IMR-90 (cell line): ENCODE measurements around the gene SUV39H1. TPM values are rescaled to one million over a fixed set of nuclear protein-coding genes. Genes with fewer than 3 reads are reported as not detected.

ENCODE experiments used
- ATAC-seq: fragments of 200-7000 bp; cut with Tn5 transposase; 2 replicates; pipeline ENCODE4 v1.9.1; 2020; ENCODE audit warnings: low read depth, mild to moderate bottlenecking, moderate library complexity
- BruUV-seq: library from RNA; stranded (reverse); fragments of 400-500 nt; replicated peaks from 2 replicates; lab custom pipeline; 2021; lab: Mats Ljungman, UMichigan
- CTCF ChIA-PET: fragments of 300-600 bp; formaldehyde crosslinking; extraction: SDS; loops from one replicate; lab custom pipeline; 2021; ENCODE audit warnings: antibody characterized with exemption; lab: Yijun Ruan, JAX
- POLR2A ChIA-PET: fragments of 300-600 bp; sonication (Branson Sonifier 250); formaldehyde crosslinking; loops from one replicate; lab custom pipeline; 2022; ENCODE audit warnings: antibody characterized with exemption; ENCODE audit not compliant: unreplicated experiment; lab: Charles Lee
- DNase-seq: peaks from one replicate; pipeline ENCODE4 v3.0.0; 2013
- H2AFZ ChIP-seq: replicated peaks from 2 replicates; pipeline ENCODE3; 2013; ENCODE audit warnings: low read length, mild to moderate bottlenecking; ENCODE audit not compliant: poor library complexity
- H2AK5ac ChIP-seq: 2 replicates; pipeline ENCODE4 v1.6.1; 2013; ENCODE audit warnings: low read depth, low read length, inconsistent platforms
- H2AK9ac ChIP-seq: replicated peaks from 2 replicates; pipeline ENCODE3; 2013; ENCODE audit warnings: mild to moderate bottlenecking, low read depth, low read length, moderate library complexity; ENCODE audit not compliant: poor library complexity
- H2BK120ac ChIP-seq: 2 replicates; pipeline ENCODE4 v1.6.1; 2013; ENCODE audit warnings: low read depth, low read length, inconsistent platforms
- H2BK15ac ChIP-seq: 3 replicates; pipeline ENCODE4 v1.6.1; 2013; ENCODE audit warnings: low read depth, low read length, inconsistent platforms
- H2BK20ac ChIP-seq: 2 replicates; pipeline ENCODE4 v1.6.1; 2013; ENCODE audit warnings: low read depth, mild to moderate bottlenecking, inconsistent platforms, low read length, moderate library complexity
- H2BK5ac ChIP-seq: 2 replicates; pipeline ENCODE4 v1.6.1; 2013; ENCODE audit warnings: mild to moderate bottlenecking, low read depth, low read length, inconsistent platforms; ENCODE audit not compliant: poor library complexity, severe bottlenecking
- H3K14ac ChIP-seq: replicated peaks from 2 replicates; pipeline ENCODE4 v1.6.1; 2013; ENCODE audit warnings: low read depth, low read length, inconsistent platforms
- H3K18ac ChIP-seq: 2 replicates; pipeline ENCODE4 v1.6.1; 2013; ENCODE audit warnings: low read depth, low read length, control low read depth
- H3K23ac ChIP-seq: 2 replicates; pipeline ENCODE4 v1.6.1; 2013; ENCODE audit warnings: low read depth, low read length, inconsistent platforms
- H3K27ac ChIP-seq: 2 replicates; pipeline ENCODE4 v1.5.1; 2013; ENCODE audit warnings: mild to moderate bottlenecking, control low read depth, low read length; ENCODE audit not compliant: insufficient read depth
- H3K27me3 ChIP-seq: 2 replicates; pipeline ENCODE4 v1.6.1; 2013; ENCODE audit warnings: low read length; ENCODE audit not compliant: control insufficient read depth, insufficient read depth
- H3K36me3 ChIP-seq: 2 replicates; pipeline ENCODE4 v1.6.1; 2013; ENCODE audit warnings: low read length, mixed read lengths; ENCODE audit not compliant: control insufficient read depth, insufficient read depth
- H3K4ac ChIP-seq: 2 replicates; pipeline ENCODE4 v1.6.1; 2013; ENCODE audit warnings: low read depth, low read length, inconsistent platforms
- H3K4me1 ChIP-seq: 2 replicates; pipeline ENCODE4 v1.6.1; 2013; ENCODE audit warnings: low read length, mixed read lengths; ENCODE audit not compliant: control insufficient read depth, insufficient read depth
- H3K4me2 ChIP-seq: 2 replicates; pipeline ENCODE4 v1.6.1; 2013; ENCODE audit warnings: low read depth, mild to moderate bottlenecking, control low read depth, low read length, moderate library complexity
- H3K4me3 ChIP-seq: 2 replicates; pipeline ENCODE4 v1.5.1; 2013; ENCODE audit warnings: low read depth, mild to moderate bottlenecking, control low read depth, low read length, moderate library complexity; ENCODE audit not compliant: insufficient read depth
- H3K56ac ChIP-seq: 2 replicates; pipeline ENCODE4 v1.6.1; 2013; ENCODE audit warnings: low read length, inconsistent platforms; ENCODE audit not compliant: insufficient read depth; ENCODE audit errors: extremely low read depth
- H3K79me1 ChIP-seq, 2 experiments: 2 replicates each; pipeline ENCODE4 v1.6.1; 2013; ENCODE audit warnings: low read length in 2 of 2, inconsistent platforms in 1 of 2, low read depth in 1 of 2
- H3K9ac ChIP-seq: 2 replicates; pipeline ENCODE4 v1.6.1; 2013; ENCODE audit warnings: low read depth, low read length, control low read depth
- H3K9me1 ChIP-seq: 2 replicates; pipeline ENCODE4 v1.6.1; 2013; ENCODE audit warnings: low read length, inconsistent platforms; ENCODE audit not compliant: insufficient read depth
- H3K9me3 ChIP-seq: 2 replicates; pipeline ENCODE4 v1.6.1; 2013; ENCODE audit warnings: low read length; ENCODE audit not compliant: control insufficient read depth, insufficient read depth
- H4K20me1 ChIP-seq: 2 replicates; pipeline ENCODE4 v1.6.1; 2013; ENCODE audit warnings: low read length, inconsistent platforms; ENCODE audit not compliant: insufficient read depth
- H4K5ac ChIP-seq: 2 replicates; pipeline ENCODE4 v1.6.1; 2013; ENCODE audit warnings: mild to moderate bottlenecking, low read depth, low read length, control low read depth
- H4K8ac ChIP-seq, 2 experiments: 2 replicates each; pipeline ENCODE4 v1.6.1; 2013; ENCODE audit warnings: low read depth in 2 of 2, low read length in 2 of 2, control low read depth in 1 of 2, inconsistent platforms in 1 of 2
- H4K91ac ChIP-seq: 2 replicates; pipeline ENCODE4 v1.6.1; 2013; ENCODE audit warnings: low read depth, low read length, inconsistent platforms; ENCODE audit not compliant: insufficient read depth
- BHLHE40 ChIP-seq: fragments of 150-350 bp; IDR thresholded peaks from 2 replicates; pipeline ENCODE4 v1.6.1; 2016; ENCODE audit warnings: mild to moderate bottlenecking, low read depth, low read length
- CEBPB ChIP-seq: IDR thresholded peaks from 2 replicates; pipeline ENCODE4 v1.6.1; 2012; ENCODE audit warnings: low read depth, low read length, improper control_type of control experiment
- CHD1 ChIP-seq: IDR thresholded peaks from 2 replicates; pipeline ENCODE4 v1.6.1; 2012; ENCODE audit warnings: low read depth, low read length, improper control_type of control experiment
- CTCF ChIP-seq: conservative IDR thresholded peaks from 2 replicates; pipeline ENCODE4 v1.5.1; 2012; ENCODE audit warnings: mild to moderate bottlenecking, low read depth, low read length, improper control_type of control experiment
- MXI1 ChIP-seq: IDR thresholded peaks from 2 replicates; pipeline ENCODE4 v1.6.1; 2012; ENCODE audit warnings: low read depth, mild to moderate bottlenecking, low read length, moderate library complexity, borderline replicate concordance
- NFE2L2 ChIP-seq: fragments of 150-350 bp; IDR thresholded peaks from 2 replicates; pipeline ENCODE4 v1.6.1; 2016; ENCODE audit warnings: low read depth, mild to moderate bottlenecking, low read length
- POLR2A ChIP-seq: IDR thresholded peaks from 2 replicates; pipeline ENCODE4 v1.6.1; 2012; ENCODE audit warnings: mild to moderate bottlenecking, low read depth, low read length
- RAD21 ChIP-seq: IDR thresholded peaks from 2 replicates; pipeline ENCODE4 v1.6.1; 2012; ENCODE audit warnings: low read length, improper control_type of control experiment
- RCOR1 ChIP-seq: IDR thresholded peaks from 2 replicates; pipeline ENCODE4 v1.6.1; 2012; ENCODE audit warnings: mild to moderate bottlenecking, low read length, improper control_type of control experiment; ENCODE audit not compliant: insufficient replicate concordance
- RFX5 ChIP-seq: IDR thresholded peaks from 2 replicates; pipeline ENCODE4 v1.8.0; 2012; ENCODE audit warnings: low read depth, mild to moderate bottlenecking, low read length, moderate library complexity
- SMC3 ChIP-seq: fragments of 150-350 bp; IDR thresholded peaks from 2 replicates; pipeline ENCODE4 v1.6.1; 2016; ENCODE audit warnings: low read depth, mild to moderate bottlenecking, antibody characterized with exemption, low read length, moderate library complexity
- WGBS, 2 experiments: methylation state at CpG; one replicate each; pipeline versions ENCODE4 v1.1.5 to v1.1.7; 2013; ENCODE audit warnings: missing lambda C conversion rate in 2 of 2; ENCODE audit not compliant: insufficient read length in 1 of 2; ENCODE audit errors: extremely low coverage in 2 of 2; 5-methylcytosine and 5-hydroxymethylcytosine counted together
- dilution Hi-C: fragments of 300-500 bp; cut with HindIII; formaldehyde crosslinking; loops from one replicate; pipeline ENCODE4 v1.14.3; 2018; ENCODE audit warnings: low sequenced_read_pairs; ENCODE audit not compliant: unreplicated experiment
- in situ Hi-C: fragments of 300-500 bp; cut with MboI; formaldehyde crosslinking; loops from 3 replicates; pipeline ENCODE4 v1.14.3; 2019; ENCODE audit warnings: low sequenced_read_pairs, inconsistent platforms, mixed read lengths
- intact Hi-C: fragments of 100-400 bp; cut with micrococcal nuclease; formaldehyde crosslinking; loops from 2 replicates; pipeline ENCODE4 v1.10.0; 2022
- polyA plus RNA-seq, 3 experiments: library from polyadenylated mRNA; depleted of rRNA; stranded (reverse); fragments of >200 nt; gene quantifications; 2 replicates each; pipeline ENCODE4 v1.2.3, GENCODE V29; 2012; ENCODE audit warnings: low replicate concordance in 1 of 3
- total RNA-seq: library from RNA; depleted of rRNA; stranded (reverse); fragments of >200 nt; gene quantifications from 2 replicates; pipeline ENCODE4 v1.2.3, GENCODE V29; 2012

SUV39H1 gene
- total and polyA plus RNA-seq, 2 of the 4 experiments (the other 2 are of a cell fraction): 6.6 to 8.6 TPM

GRCh38 chrX:48741834-48742233, 45.3 kb downstream of the SUV39H1 start (continued):
- TF ChIP-seq CTCF (no peak), POLR2A (no peak), RCOR1 (no peak), SMC3 (no peak), NFE2L2 (no peak), MXI1 (no peak)

GRCh38 chrX:48745222-48745621, 48.7 kb downstream of the SUV39H1 start:
- no peaks in the 10 kb centered on the region; the same call in 1 of the 2 replicates for H3K9me3 ChIP-seq
- TF ChIP-seq SMC3: no peak
- no peak for TF ChIP-seq CTCF
- no peak for TF ChIP-seq RAD21
- TF ChIP-seq RFX5: no peak
- TF ChIP-seq CHD1: no peak
- TF ChIP-seq NFE2L2: no peak
- TF ChIP-seq RCOR1: no peak
- no peak for TF ChIP-seq CEBPB
- no peak for TF ChIP-seq BHLHE40
- H3K56ac ChIP-seq: no peak overlapping the region
- no peak overlapping the region for H3K23ac ChIP-seq
- WGBS, 2 experiments: no CpG with 5 or more reads among the region's 4 CpGs
- H3K4me1 ChIP-seq: no peaks in the 10 kb centered on the region
- dilution Hi-C loops (no loop called here), in situ Hi-C loops (no loop called here), intact Hi-C loops (no loop called here)
- H2BK20ac ChIP-seq: no peak overlapping the region
- peaks cover 4% of the 10 kb centered on the region; the same call in 1 of the 2 replicates for H3K27me3 ChIP-seq
- H4K5ac ChIP-seq: no peak overlapping the region
- H2BK5ac ChIP-seq: no peak overlapping the region
- no peak overlapping the region for H2AK5ac ChIP-seq
- no peak overlapping the region for H3K4ac ChIP-seq
- H2AK9ac ChIP-seq: no peak overlapping the region
- POLR2A ChIA-PET: no interaction called here
- CTCF ChIA-PET: no interaction called here
- no peak overlapping the region for H2BK15ac ChIP-seq
- no peak overlapping the region for H3K27ac ChIP-seq
- no TSS peak for BruUV-seq
- H4K91ac ChIP-seq: no peak overlapping the region
- H2BK120ac ChIP-seq: no peak overlapping the region
- H3K18ac ChIP-seq: no peak overlapping the region
- no peak for ATAC-seq
- H3K9me1 ChIP-seq: no peaks in the 10 kb centered on the region
- no peak overlapping the region for H3K4me3 ChIP-seq
- no peak for DNase-seq
- no peaks in the 10 kb centered on the region for H3K36me3 ChIP-seq
- no peak overlapping the region for H3K14ac ChIP-seq
- no peak overlapping the region for H3K9ac ChIP-seq
- no peaks in the 10 kb centered on the region for H3K79me1 ChIP-seq
- no peak overlapping the region for H4K8ac ChIP-seq
- no peaks in the 10 kb centered on the region for H4K20me1 ChIP-seq
- no peak overlapping the region for H2AFZ ChIP-seq
- no peak overlapping the region for H3K4me2 ChIP-seq
